Endothelial cell (in vitro differentiated cells): Measurements from ENCODE around the gene TMEM198. TPM values are rescaled to one million over a fixed set of nuclear protein-coding genes. Genes with fewer than 3 reads are reported as not detected.

Experiments used
- DNase-seq: peaks from one replicate; pipeline ENCODE4 v3.0.0; 2021; ENCODE audit warnings: low spot score
- H3K27ac Mint-ChIP-seq: one replicate; pipeline ENCODE4 v1.8.0; 2021; ENCODE audit warnings: mixed read lengths, inconsistent platforms; ENCODE audit not compliant: unreplicated experiment
- H3K27me3 Mint-ChIP-seq: one replicate; pipeline ENCODE4 v1.8.0; 2021; ENCODE audit warnings: mild to moderate bottlenecking, moderate library complexity, mixed read lengths, inconsistent platforms; ENCODE audit not compliant: unreplicated experiment
- H3K36me3 Mint-ChIP-seq: one replicate; pipeline ENCODE4 v1.8.0; 2021; ENCODE audit warnings: mild to moderate bottlenecking, low read depth, mixed read lengths, inconsistent platforms; ENCODE audit not compliant: unreplicated experiment
- H3K4me1 Mint-ChIP-seq: one replicate; pipeline ENCODE4 v1.8.0; 2021; ENCODE audit warnings: mild to moderate bottlenecking, mixed read lengths, inconsistent platforms; ENCODE audit not compliant: unreplicated experiment
- H3K4me3 Mint-ChIP-seq: one replicate; pipeline ENCODE4 v1.8.0; 2021; ENCODE audit warnings: mild to moderate bottlenecking, mixed read lengths, inconsistent platforms; ENCODE audit not compliant: unreplicated experiment
- H3K9me3 Mint-ChIP-seq: one replicate; pipeline ENCODE4 v1.8.0; 2021; ENCODE audit warnings: mixed read lengths, inconsistent platforms; ENCODE audit not compliant: unreplicated experiment
- CTCF ChIP-seq: fragments of 200-600 bp; sonication (generic); IDR thresholded peaks from one replicate; pipeline ENCODE4 v1.5.0; 2021; ENCODE audit warnings: antibody characterized with exemption; ENCODE audit not compliant: unreplicated experiment
- total RNA-seq: library from RNA; stranded (reverse); fragmentation: NEBNext Ultra II Directional; extraction: Animal tissue kit (Norgen Biotek cat#: 25700); gene quantifications from one replicate; pipeline ENCODE4 v1.2.1, GENCODE V29; 2021; ENCODE audit not compliant: unreplicated experiment

TMEM198 gene
- total RNA-seq, 1 donor from 2014 or later: not detected

GRCh38 chr2:219536425-219536824, 7.4 kb upstream of the TMEM198 start:
- no peak for DNase-seq
- Mint-ChIP-seq H3K9me3 (no peaks in the 10 kb centered on the region), H3K36me3 (peaks cover 3% of the 10 kb centered on the region), H3K4me1 (peaks cover 20% of the 10 kb centered on the region), H3K27ac (peak overlapping the region; percentile 57), H3K4me3 (no peak overlapping the region), H3K27me3 (peaks cover 16% of the 10 kb centered on the region)
- TF ChIP-seq CTCF: no peak

DNA sequence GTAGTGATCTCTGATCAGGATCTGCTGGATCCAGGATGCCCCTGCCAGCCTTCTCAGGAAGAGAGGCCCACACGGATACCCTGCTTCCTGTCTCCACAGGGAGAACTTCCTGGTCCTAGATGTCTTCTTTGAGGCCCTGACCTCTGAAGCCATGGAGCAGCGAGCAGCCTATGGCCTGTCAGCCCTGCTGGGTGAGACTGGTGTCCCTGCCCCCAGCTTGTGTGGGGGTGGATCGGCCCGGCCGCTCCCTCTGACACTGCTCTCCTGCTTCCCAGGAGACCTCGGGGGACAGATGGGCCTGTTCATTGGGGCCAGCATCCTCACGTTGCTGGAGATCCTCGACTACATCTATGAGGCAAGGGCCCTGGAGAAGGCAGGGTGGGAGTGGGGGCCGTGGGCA, 6.9 kb upstream of the TMEM198 start:
- peaks cover 20% of the 10 kb centered on the region for H3K4me1 Mint-ChIP-seq
- no peaks in the 10 kb centered on the region for H3K9me3 Mint-ChIP-seq
- peaks cover 13% of the 10 kb centered on the region for H3K27me3 Mint-ChIP-seq
- TF ChIP-seq CTCF: no peak
- H3K4me3 Mint-ChIP-seq: no peak overlapping the region
- H3K36me3 Mint-ChIP-seq: peaks cover 3% of the 10 kb centered on the region
- peak overlapping the region; percentile 42 for H3K27ac Mint-ChIP-seq
- no peak for DNase-seq

DNA sequence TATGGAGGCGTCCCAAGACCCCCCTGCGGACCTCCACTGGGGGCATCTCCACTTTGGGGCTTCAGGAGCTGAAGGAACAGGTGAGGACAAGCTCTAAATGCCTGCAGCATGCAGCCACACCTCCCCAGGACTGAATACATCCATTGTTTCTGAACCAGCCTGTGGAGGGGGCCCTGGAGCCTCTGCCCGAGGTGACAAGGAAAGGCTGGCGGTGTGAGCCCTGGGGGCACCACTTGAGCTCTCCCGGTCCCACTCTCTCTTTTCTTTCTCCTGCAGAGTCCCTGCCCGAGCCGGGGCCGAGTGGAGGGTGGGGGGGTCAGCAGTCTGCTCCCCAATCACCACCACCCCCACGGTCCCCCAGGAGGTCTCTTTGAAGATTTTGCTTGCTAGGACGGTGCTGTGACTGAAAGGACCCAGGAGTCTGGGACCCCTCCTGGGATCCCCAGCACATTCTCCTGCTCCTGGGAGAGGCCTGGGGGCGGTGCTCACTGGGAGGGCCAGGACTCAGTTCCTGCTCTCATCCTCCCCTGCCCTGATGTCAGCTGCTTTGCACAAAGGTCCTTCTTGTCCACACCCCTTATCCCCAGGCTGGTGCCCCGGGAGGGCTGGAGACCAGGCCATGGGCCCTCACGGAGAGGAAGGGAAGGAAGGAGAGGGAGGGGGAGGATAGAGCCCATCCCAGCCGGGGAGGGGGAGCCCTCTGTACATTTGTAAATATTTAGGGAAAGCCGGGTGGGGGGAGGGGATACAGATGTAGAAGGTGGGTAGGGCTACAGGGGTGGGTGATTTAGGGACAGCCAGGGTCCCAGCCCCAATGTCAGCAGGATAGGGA, 6.0 kb upstream of the TMEM198 start:
- TF ChIP-seq CTCF: no peak
- no peaks in the 10 kb centered on the region for H3K9me3 Mint-ChIP-seq
- H3K4me3 Mint-ChIP-seq: no peak overlapping the region
- peaks cover 14% of the 10 kb centered on the region for H3K27me3 Mint-ChIP-seq
- no peak for DNase-seq
- peaks cover 3% of the 10 kb centered on the region for H3K36me3 Mint-ChIP-seq
- peaks cover 27% of the 10 kb centered on the region for H3K4me1 Mint-ChIP-seq
- H3K27ac Mint-ChIP-seq: peak overlapping the region; percentile 42

- Mint-ChIP-seq H3K4me3 (no peak overlapping the region), H3K9me3 (no peaks in the 10 kb centered on the region), H3K4me1 (peaks cover 27% of the 10 kb centered on the region), H3K27me3 (peaks cover 14% of the 10 kb centered on the region), H3K27ac (peak overlapping the region; percentile 24), H3K36me3 (peaks cover 3% of the 10 kb centered on the region)
- DNase-seq: no peak
- no peak for TF ChIP-seq CTCF
These were observed 5.3 kb upstream of the TMEM198 start for GRCh38 chr2:219538504-219538951.
